Uterus (tissue), 2 donors: ENCODE data around the gene SCAF8.

ENCODE experiments used
- CTCF ChIP-seq, 4 experiments: fragments of 200-600 bp in 2 of 4; fragments of 450-650 bp in 2 of 4; sonication (generic) in 2 of 4; IDR thresholded peaks; one replicate each; pipeline ENCODE4 v1.5.1; 2016 to 2019; ENCODE audit warnings: antibody characterized with exemption in 4 of 4, mild to moderate bottlenecking in 2 of 4, moderate library complexity in 1 of 4
- POLR2A ChIP-seq, 2 donors: fragments of 450-650 bp; IDR thresholded peaks; one replicate each; pipeline ENCODE4 v1.6.1; 2016; ENCODE audit warnings: antibody characterized with exemption in 2 of 2, mild to moderate bottlenecking in 1 of 2, moderate library complexity in 1 of 2

GRCh38 chr6:154864066-154864430, 130.8 kb downstream of the SCAF8 start:
- TF ChIP-seq CTCF (IDR thresholded peaks at IDR 0.05) = no peak
- TF ChIP-seq POLR2A (IDR thresholded peaks at IDR 0.05) = no peak
